ENCODE data around the gene EPAS1.

The EPAS1 gene

DNA sequence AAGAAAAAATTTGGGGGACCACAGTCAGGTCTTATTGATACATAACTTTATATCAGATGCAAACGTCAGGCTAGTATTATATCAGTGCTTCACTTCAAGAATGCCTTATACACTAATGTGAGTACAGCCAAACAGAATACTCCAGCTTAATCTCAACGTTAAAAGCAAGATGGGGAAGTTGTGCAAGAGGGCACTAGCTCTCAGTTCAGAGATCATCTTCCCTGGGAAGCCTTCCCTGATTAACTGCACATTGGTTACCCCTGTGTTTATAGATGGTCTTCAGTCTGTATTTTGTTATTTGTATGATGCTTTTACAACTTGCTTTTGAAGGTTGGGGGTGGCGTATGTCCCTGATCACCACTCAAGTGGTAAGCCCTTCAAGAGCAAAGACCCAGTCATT lies 11.4 kb downstream of the EPAS1 start:
- TF ChIP-seq ZFP3 (CRISPR knock-in tag; IDR thresholded peaks at IDR 0.05) (no peak), ZC3H10 (CRISPR knock-in tag; IDR thresholded peaks at IDR 0.05) (no peak), PPARA (CRISPR knock-in tag; IDR thresholded peaks at IDR 0.05; ENCODE audit: borderline replicate concordance) (no peak), ZNF565 (CRISPR knock-in tag; conservative IDR thresholded peaks at IDR 0.05; ENCODE audit: low read depth) (no peak), SNAI2 (CRISPR knock-in tag; IDR thresholded peaks at IDR 0.05) (no peak), TCF4 (CRISPR knock-in tag; IDR thresholded peaks at IDR 0.05; ENCODE audit: borderline replicate concordance) (no peak), ZNF8 (CRISPR knock-in tag; IDR thresholded peaks at IDR 0.05) (no peak), OSR1 (CRISPR knock-in tag; IDR thresholded peaks at IDR 0.05) (no peak), ZNF70 (CRISPR knock-in tag; IDR thresholded peaks at IDR 0.05) (no peak), BACH2 (CRISPR knock-in tag; IDR thresholded peaks at IDR 0.05; ENCODE audit: borderline replicate concordance) (no peak)
- TF ChIP-seq, protein P1, sequence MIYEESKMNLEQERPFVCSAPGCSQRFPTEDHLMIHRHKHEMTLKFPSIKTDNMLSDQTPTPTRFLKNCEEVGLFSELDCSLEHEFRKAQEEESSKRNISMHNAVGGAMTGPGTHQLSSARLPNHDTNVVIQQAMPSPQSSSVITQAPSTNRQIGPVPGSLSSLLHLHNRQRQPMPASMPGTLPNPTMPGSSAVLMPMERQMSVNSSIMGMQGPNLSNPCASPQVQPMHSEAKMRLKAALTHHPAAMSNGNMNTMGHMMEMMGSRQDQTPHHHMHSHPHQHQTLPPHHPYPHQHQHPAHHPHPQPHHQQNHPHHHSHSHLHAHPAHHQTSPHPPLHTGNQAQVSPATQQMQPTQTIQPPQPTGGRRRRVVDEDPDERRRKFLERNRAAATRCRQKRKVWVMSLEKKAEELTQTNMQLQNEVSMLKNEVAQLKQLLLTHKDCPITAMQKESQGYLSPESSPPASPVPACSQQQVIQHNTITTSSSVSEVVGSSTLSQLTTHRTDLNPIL (CRISPR knock-in tag; IDR thresholded peaks at IDR 0.05; ENCODE audit: low read depth), result no peak
- TF ChIP-seq, protein P2, sequence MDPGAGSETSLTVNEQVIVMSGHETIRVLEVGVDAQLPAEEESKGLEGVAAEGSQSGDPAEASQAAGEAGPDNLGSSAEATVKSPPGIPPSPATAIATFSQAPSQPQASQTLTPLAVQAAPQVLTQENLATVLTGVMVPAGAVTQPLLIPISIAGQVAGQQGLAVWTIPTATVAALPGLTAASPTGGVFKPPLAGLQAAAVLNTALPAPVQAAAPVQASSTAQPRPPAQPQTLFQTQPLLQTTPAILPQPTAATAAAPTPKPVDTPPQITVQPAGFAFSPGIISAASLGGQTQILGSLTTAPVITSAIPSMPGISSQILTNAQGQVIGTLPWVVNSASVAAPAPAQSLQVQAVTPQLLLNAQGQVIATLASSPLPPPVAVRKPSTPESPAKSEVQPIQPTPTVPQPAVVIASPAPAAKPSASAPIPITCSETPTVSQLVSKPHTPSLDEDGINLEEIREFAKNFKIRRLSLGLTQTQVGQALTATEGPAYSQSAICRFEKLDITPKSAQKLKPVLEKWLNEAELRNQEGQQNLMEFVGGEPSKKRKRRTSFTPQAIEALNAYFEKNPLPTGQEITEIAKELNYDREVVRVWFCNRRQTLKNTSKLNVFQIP (CRISPR knock-in tag; IDR thresholded peaks at IDR 0.05; ENCODE audit: borderline replicate concordance, low read depth), result no peak
- TF ChIP-seq, protein P3, sequence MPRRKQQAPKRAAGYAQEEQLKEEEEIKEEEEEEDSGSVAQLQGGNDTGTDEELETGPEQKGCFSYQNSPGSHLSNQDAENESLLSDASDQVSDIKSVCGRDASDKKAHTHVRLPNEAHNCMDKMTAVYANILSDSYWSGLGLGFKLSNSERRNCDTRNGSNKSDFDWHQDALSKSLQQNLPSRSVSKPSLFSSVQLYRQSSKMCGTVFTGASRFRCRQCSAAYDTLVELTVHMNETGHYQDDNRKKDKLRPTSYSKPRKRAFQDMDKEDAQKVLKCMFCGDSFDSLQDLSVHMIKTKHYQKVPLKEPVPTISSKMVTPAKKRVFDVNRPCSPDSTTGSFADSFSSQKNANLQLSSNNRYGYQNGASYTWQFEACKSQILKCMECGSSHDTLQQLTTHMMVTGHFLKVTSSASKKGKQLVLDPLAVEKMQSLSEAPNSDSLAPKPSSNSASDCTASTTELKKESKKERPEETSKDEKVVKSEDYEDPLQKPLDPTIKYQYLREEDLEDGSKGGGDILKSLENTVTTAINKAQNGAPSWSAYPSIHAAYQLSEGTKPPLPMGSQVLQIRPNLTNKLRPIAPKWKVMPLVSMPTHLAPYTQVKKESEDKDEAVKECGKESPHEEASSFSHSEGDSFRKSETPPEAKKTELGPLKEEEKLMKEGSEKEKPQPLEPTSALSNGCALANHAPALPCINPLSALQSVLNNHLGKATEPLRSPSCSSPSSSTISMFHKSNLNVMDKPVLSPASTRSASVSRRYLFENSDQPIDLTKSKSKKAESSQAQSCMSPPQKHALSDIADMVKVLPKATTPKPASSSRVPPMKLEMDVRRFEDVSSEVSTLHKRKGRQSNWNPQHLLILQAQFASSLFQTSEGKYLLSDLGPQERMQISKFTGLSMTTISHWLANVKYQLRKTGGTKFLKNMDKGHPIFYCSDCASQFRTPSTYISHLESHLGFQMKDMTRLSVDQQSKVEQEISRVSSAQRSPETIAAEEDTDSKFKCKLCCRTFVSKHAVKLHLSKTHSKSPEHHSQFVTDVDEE (CRISPR knock-in tag; IDR thresholded peaks at IDR 0.05), result no peak
- TF ChIP-seq, protein P4, sequence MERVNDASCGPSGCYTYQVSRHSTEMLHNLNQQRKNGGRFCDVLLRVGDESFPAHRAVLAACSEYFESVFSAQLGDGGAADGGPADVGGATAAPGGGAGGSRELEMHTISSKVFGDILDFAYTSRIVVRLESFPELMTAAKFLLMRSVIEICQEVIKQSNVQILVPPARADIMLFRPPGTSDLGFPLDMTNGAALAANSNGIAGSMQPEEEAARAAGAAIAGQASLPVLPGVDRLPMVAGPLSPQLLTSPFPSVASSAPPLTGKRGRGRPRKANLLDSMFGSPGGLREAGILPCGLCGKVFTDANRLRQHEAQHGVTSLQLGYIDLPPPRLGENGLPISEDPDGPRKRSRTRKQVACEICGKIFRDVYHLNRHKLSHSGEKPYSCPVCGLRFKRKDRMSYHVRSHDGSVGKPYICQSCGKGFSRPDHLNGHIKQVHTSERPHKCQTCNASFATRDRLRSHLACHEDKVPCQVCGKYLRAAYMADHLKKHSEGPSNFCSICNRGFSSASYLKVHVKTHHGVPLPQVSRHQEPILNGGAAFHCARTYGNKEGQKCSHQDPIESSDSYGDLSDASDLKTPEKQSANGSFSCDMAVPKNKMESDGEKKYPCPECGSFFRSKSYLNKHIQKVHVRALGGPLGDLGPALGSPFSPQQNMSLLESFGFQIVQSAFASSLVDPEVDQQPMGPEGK (CRISPR knock-in tag; IDR thresholded peaks at IDR 0.05; ENCODE audit: borderline replicate concordance), result no peak

DNA sequence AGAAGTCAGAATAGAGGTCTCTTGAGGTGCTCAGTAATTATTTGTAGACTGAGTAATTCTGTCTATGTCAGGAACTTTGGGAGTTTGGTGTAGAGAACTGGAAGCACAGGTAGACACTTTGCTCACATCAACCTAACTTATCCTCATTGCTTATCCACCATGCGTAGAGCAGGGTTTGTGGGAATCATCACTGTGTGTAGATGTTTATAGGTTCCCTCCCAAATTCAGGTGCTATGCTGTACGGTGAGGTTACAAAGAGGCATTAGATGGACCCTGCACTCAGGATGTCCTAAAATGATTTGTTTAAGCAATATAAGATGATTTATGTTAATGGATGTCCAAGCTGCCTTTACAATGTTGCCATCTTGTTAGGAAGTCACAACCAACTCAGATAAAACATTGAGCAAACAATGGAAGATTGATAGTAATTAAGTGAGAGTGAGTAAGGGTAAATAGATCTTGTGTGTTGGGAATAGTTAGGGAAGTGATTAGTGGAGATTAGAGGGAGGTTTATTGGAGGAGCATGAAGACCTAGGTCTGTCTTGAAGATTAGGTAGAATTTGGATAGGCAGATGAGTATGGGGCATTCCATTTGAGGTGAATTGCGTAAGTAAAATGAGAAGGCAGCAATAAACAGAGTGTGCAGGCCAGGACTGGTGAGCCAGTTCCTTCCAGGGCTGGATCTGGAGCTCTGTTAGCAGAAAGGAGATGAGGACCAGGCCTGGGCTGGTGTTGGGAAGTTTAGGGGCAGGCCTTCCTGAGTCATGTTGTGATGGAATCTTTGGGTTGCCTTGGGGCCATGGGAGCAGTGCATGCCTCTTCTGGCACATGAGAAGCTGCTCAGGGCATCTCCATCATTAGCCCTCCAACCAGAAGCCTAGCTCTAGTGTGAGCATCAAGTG lies 12.1 kb downstream of the EPAS1 start:
- no peak for ATAC-seq
- no peak for TF ChIP-seq OSR1 (CRISPR knock-in tag; IDR thresholded peaks at IDR 0.05)
- no peak for TF ChIP-seq ZNF8 (CRISPR knock-in tag; IDR thresholded peaks at IDR 0.05)

More for the DNA sequence above, 11.4 kb downstream of the EPAS1 start:
- no peak for ATAC-seq

DNA sequence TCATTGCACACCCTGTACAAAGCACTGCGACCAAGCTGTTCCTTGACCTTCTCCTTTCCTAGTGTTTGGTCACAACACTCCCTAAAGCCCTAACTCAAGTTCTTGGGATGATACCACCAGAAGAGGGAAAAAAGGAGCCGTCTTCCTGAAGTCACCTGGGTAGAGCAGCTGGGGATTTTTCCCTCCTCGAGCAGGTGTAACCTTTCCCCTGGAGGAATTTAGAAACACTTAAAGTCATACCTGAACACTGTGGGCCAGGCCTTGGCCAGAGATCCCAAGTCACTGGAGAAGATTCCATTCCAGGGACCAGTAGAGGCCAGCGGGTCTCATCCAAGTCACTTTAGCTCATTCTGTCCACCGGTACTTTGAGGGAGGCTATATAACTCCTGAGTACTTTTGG lies 13.2 kb downstream of the EPAS1 start:
- TF ChIP-seq, protein P4 (CRISPR knock-in tag; IDR thresholded peaks at IDR 0.05; ENCODE audit: borderline replicate concordance), result no peak
- no peak for TF ChIP-seq ZNF565 (CRISPR knock-in tag; conservative IDR thresholded peaks at IDR 0.05; ENCODE audit: low read depth)
- TF ChIP-seq, protein P1 (CRISPR knock-in tag; IDR thresholded peaks at IDR 0.05; ENCODE audit: low read depth), result no peak
- ATAC-seq, result no peak
